ENCODE data around the gene PRR3. TPM values are rescaled to one million over a fixed set of nuclear protein-coding genes. Genes with fewer than 3 reads are reported as not detected.

PRR3 gene
- polyA plus RNA-seq, 1 donor from 2014 or later = 13.0 TPM

DNA sequence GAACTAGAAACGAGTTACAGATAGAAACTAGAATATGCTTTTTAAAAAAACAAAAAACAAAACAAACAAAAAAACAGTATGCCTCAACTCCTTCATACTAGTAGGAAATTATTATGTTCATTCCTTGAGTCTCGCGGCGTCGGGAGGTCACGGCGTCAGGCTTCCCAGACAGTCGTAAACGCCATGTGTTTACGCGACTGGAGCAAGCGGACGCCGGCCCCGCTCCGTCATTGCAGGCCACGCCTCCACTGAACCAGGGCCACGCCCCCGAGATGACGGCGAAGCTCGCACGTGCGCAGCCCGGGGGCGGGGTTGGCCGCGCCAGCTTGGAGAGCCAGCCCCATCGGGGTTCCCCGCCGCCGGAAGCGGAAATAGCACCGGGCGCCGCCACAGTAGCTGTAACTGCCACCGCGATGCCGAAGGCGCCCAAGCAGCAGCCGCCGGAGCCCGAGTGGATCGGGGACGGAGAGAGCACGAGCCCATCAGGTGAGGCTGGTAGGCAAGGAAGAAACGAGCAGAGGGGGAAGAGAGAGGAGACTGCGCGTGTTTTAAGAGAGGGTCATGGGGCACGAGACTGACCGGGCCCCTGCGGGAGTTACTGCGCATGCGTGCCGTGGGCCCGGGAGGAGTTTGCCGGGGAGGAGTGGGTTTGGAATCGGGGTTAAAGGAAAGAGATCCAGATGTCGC is 14.1 kb downstream of the PRR3 start, which contains the start of gene ABCF1:
TSS of gene ABCF1 (plus strand) at position 368 of the 687 bp plus-strand sequence. CDS start at position 414, 46 bp downstream.
- Histone ChIP-seq H3K9me3 (ENCODE audit: low read length) (no peaks in the 10 kb centered on the region), H3K9me2 (ENCODE audit: insufficient read depth, low read length) (no peaks in the 10 kb centered on the region), H3F3A (ENCODE audit: insufficient read depth, low read length, poor library complexity, severe bottlenecking) (no peaks in the 10 kb centered on the region), H3K79me2 (replicated peaks; ENCODE audit: insufficient read depth, low read length) (peaks cover 39% of the 10 kb centered on the region), H3K9ac (ENCODE audit: low read length) (peak within 1 kb of the TSS; percentile 81), H3K4me3 (ENCODE audit: low read length) (peak within 1 kb of the TSS; percentile 77), H4K20me1 (ENCODE audit: insufficient read depth) (no peaks in the 10 kb centered on the region), H2AFZ (ENCODE audit: low read depth, low read length) (peak within 1 kb of the TSS; percentile 87), H3K36me3 (ENCODE audit: insufficient read depth, low read length) (no peaks in the 10 kb centered on the region), H3K27me3 (ENCODE audit: insufficient read depth, low read depth, low read length) (peaks cover 7% of the 10 kb centered on the region), H3K4me2 (ENCODE audit: low read length) (peak within 1 kb of the TSS; percentile 98), H3K27ac (ENCODE audit: low read length) (peak within 1 kb of the TSS; percentile 85)
- TF ChIP-seq EZH2 (IDR thresholded peaks at IDR 0.05; ENCODE audit: borderline replicate concordance, insufficient read depth, low read length, poor library complexity, severe bottlenecking) = no peak
- peak; percentile 28 for TF ChIP-seq SMC3 (conservative IDR thresholded peaks at IDR 0.05; ENCODE audit: poor library complexity)
- TF ChIP-seq, protein P1, sequence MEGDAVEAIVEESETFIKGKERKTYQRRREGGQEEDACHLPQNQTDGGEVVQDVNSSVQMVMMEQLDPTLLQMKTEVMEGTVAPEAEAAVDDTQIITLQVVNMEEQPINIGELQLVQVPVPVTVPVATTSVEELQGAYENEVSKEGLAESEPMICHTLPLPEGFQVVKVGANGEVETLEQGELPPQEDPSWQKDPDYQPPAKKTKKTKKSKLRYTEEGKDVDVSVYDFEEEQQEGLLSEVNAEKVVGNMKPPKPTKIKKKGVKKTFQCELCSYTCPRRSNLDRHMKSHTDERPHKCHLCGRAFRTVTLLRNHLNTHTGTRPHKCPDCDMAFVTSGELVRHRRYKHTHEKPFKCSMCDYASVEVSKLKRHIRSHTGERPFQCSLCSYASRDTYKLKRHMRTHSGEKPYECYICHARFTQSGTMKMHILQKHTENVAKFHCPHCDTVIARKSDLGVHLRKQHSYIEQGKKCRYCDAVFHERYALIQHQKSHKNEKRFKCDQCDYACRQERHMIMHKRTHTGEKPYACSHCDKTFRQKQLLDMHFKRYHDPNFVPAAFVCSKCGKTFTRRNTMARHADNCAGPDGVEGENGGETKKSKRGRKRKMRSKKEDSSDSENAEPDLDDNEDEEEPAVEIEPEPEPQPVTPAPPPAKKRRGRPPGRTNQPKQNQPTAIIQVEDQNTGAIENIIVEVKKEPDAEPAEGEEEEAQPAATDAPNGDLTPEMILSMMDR (IDR thresholded peaks at IDR 0.05; ENCODE audit: poor library complexity, severe bottlenecking) = no peak
- peak; percentile 92 for TF ChIP-seq POLR2AphosphoS5 (IDR thresholded peaks at IDR 0.05)
- peak; percentile 48 for TF ChIP-seq TAF1 (IDR thresholded peaks at IDR 0.05; ENCODE audit: low read depth)
- TF ChIP-seq MXI1 (conservative IDR thresholded peaks at IDR 0.05; ENCODE audit: poor library complexity, severe bottlenecking) = peak; percentile 99
- TF ChIP-seq, protein P2, sequence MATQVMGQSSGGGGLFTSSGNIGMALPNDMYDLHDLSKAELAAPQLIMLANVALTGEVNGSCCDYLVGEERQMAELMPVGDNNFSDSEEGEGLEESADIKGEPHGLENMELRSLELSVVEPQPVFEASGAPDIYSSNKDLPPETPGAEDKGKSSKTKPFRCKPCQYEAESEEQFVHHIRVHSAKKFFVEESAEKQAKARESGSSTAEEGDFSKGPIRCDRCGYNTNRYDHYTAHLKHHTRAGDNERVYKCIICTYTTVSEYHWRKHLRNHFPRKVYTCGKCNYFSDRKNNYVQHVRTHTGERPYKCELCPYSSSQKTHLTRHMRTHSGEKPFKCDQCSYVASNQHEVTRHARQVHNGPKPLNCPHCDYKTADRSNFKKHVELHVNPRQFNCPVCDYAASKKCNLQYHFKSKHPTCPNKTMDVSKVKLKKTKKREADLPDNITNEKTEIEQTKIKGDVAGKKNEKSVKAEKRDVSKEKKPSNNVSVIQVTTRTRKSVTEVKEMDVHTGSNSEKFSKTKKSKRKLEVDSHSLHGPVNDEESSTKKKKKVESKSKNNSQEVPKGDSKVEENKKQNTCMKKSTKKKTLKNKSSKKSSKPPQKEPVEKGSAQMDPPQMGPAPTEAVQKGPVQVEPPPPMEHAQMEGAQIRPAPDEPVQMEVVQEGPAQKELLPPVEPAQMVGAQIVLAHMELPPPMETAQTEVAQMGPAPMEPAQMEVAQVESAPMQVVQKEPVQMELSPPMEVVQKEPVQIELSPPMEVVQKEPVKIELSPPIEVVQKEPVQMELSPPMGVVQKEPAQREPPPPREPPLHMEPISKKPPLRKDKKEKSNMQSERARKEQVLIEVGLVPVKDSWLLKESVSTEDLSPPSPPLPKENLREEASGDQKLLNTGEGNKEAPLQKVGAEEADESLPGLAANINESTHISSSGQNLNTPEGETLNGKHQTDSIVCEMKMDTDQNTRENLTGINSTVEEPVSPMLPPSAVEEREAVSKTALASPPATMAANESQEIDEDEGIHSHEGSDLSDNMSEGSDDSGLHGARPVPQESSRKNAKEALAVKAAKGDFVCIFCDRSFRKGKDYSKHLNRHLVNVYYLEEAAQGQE (IDR thresholded peaks at IDR 0.05; ENCODE audit: borderline replicate concordance) = peak; percentile 48
- no peak for TF ChIP-seq RAD21 (conservative IDR thresholded peaks at IDR 0.05)
- peak; percentile 40 for TF ChIP-seq EP300 (conservative IDR thresholded peaks at IDR 0.05; ENCODE audit: poor library complexity, severe bottlenecking)

DNA sequence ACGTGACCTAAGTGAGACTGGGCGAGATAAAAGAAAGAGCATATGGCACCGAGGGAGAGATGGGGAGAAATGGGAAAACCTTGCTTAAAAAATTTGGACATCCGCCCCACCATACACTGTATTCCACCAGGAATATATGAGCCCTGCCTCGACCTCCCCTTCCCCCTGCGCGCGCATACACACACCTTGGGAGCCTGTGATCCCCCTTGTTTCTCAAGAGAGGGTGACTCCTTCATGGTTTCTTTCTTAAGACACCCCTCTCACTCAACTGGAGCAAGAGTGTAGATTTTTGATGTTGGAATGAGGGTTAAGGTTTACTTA is 14.6 kb downstream of the PRR3 start:
- Histone ChIP-seq H3K27ac (ENCODE audit: low read length) (peak overlapping the region; percentile 85), H2AFZ (ENCODE audit: low read depth, low read length) (peak overlapping the region; percentile 87), H4K20me1 (ENCODE audit: insufficient read depth) (no peaks in the 10 kb centered on the region)

More for the DNA sequence above, 14.6 kb downstream of the PRR3 start:
- Histone ChIP-seq H3K4me2 (ENCODE audit: low read length) (peak overlapping the region; percentile 95), H3K4me3 (ENCODE audit: low read length) (peak overlapping the region; percentile 77), H3K79me2 (replicated peaks; ENCODE audit: insufficient read depth, low read length) (peaks cover 39% of the 10 kb centered on the region), H3F3A (ENCODE audit: insufficient read depth, low read length, poor library complexity, severe bottlenecking) (no peaks in the 10 kb centered on the region), H3K9me3 (ENCODE audit: low read length) (no peaks in the 10 kb centered on the region), H3K27me3 (ENCODE audit: insufficient read depth, low read depth, low read length) (peaks cover 7% of the 10 kb centered on the region), H3K9ac (ENCODE audit: low read length) (peak overlapping the region; percentile 81), H3K36me3 (ENCODE audit: insufficient read depth, low read length) (no peaks in the 10 kb centered on the region), H3K9me2 (ENCODE audit: insufficient read depth, low read length) (no peaks in the 10 kb centered on the region)
- no peak for TF ChIP-seq EZH2 (IDR thresholded peaks at IDR 0.05; ENCODE audit: borderline replicate concordance, insufficient read depth, low read length, poor library complexity, severe bottlenecking)
